ENCODE data around the gene SPATS2L.

DNA sequence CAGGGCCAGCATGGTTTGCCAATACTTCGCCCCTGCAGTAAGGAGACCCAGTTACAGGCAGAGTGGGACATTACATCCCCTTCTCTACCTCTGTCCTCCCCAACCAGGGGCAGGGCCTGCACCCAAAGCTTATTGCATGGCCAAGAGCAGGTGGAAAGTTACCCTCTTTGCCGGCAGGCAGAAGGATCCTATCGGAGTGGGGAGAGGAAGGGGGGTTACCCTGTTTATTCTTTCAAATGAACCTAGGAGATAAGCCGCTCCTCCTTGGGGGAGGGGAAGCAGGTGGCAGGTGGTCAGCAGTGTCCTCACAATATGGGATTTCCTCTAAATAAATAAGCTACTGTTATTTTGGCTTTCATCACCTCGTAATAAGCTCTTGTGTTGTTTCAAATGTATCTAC is 53.9 kb downstream of the SPATS2L start:
- TF ChIP-seq, protein P1, sequence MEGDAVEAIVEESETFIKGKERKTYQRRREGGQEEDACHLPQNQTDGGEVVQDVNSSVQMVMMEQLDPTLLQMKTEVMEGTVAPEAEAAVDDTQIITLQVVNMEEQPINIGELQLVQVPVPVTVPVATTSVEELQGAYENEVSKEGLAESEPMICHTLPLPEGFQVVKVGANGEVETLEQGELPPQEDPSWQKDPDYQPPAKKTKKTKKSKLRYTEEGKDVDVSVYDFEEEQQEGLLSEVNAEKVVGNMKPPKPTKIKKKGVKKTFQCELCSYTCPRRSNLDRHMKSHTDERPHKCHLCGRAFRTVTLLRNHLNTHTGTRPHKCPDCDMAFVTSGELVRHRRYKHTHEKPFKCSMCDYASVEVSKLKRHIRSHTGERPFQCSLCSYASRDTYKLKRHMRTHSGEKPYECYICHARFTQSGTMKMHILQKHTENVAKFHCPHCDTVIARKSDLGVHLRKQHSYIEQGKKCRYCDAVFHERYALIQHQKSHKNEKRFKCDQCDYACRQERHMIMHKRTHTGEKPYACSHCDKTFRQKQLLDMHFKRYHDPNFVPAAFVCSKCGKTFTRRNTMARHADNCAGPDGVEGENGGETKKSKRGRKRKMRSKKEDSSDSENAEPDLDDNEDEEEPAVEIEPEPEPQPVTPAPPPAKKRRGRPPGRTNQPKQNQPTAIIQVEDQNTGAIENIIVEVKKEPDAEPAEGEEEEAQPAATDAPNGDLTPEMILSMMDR (IDR thresholded peaks at IDR 0.05; ENCODE audit: low read depth, low read length): no peak
- TF ChIP-seq, protein P2, sequence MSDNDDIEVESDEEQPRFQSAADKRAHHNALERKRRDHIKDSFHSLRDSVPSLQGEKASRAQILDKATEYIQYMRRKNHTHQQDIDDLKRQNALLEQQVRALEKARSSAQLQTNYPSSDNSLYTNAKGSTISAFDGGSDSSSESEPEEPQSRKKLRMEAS (IDR thresholded peaks at IDR 0.05; ENCODE audit: low read depth, low read length): no peak
- no peak for TF ChIP-seq MYC (IDR thresholded peaks at IDR 0.05; ENCODE audit: low read depth, low read length)
